ENCODE results near the gene LRRC10B.

LRRC10B gene

DNA sequence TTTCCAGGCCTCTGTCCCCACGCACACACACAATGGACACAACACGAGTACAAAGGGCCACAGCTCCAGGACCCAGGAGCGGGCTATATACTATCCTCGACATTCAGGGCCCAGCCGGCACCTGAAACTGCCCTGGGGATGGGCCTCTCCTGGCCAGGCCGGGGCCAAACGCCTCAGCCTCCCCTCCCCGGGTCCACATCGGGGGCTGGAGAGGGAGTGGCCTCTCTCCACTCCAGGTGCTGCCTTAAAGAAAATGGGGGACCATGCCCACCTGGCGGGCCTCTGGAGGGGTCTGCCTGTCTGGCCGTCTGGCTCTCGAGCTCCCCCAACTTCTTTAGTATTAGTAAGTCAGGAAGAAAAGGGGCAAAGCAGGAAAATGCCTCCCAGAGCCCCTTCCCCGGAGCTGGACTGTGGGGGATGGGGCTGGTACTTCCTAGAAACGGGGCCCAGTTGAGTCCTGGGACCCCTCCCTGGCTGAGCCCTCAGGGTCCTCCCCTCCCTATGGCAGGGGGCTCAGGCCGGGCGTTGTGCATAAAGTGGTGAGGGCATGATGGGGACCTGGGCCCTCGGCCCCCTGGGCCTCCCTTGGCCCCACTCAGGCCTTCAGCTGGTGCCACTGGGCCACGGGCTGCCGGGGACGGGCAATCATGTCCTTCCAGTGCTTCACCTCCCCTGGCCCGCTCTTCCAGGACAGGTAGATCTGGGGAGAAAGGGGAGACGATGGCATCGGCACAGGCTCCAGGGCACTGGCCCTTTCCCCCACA lies 9.7 kb downstream of the LRRC10B start:
- in situ Hi-C loops (cut with MboI; ENCODE audit: low sequenced_read_pairs, unreplicated experiment) = no loop called here
- TF ChIP-seq, protein P1, sequence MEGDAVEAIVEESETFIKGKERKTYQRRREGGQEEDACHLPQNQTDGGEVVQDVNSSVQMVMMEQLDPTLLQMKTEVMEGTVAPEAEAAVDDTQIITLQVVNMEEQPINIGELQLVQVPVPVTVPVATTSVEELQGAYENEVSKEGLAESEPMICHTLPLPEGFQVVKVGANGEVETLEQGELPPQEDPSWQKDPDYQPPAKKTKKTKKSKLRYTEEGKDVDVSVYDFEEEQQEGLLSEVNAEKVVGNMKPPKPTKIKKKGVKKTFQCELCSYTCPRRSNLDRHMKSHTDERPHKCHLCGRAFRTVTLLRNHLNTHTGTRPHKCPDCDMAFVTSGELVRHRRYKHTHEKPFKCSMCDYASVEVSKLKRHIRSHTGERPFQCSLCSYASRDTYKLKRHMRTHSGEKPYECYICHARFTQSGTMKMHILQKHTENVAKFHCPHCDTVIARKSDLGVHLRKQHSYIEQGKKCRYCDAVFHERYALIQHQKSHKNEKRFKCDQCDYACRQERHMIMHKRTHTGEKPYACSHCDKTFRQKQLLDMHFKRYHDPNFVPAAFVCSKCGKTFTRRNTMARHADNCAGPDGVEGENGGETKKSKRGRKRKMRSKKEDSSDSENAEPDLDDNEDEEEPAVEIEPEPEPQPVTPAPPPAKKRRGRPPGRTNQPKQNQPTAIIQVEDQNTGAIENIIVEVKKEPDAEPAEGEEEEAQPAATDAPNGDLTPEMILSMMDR (IDR thresholded peaks at IDR 0.05; ENCODE audit: borderline replicate concordance, control extremely low read depth, extremely low read depth, insufficient read depth, missing control alignments) = no peak
- no peak for DNase-seq (ENCODE audit: low spot score)

DNA sequence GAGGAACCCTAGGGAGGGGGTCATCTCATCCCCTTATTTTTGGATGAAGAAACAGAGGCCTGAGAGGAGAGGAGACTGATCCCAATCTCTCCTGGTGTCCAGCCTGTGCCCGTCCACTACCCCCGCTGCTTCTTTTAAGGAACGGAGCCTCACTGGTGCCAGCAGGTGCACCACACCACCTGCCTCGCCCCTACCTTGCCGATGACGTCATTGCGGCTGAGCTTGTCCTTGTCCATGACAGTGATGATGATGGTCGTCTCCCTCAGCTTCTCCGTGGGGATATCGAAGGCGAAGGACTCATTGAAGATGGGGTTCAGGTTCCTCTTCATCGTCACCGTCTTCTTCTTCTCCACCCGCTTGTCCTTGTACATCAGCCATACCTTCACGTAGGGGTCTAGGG lies 14.3 kb downstream of the LRRC10B start:
- TF ChIP-seq, protein P1 (IDR thresholded peaks at IDR 0.05; ENCODE audit: borderline replicate concordance, control extremely low read depth, extremely low read depth, insufficient read depth, missing control alignments) = no peak
- in situ Hi-C loops (cut with MboI; ENCODE audit: low sequenced_read_pairs, unreplicated experiment) = no loop called here
- no peak for DNase-seq (ENCODE audit: low spot score)

DNA sequence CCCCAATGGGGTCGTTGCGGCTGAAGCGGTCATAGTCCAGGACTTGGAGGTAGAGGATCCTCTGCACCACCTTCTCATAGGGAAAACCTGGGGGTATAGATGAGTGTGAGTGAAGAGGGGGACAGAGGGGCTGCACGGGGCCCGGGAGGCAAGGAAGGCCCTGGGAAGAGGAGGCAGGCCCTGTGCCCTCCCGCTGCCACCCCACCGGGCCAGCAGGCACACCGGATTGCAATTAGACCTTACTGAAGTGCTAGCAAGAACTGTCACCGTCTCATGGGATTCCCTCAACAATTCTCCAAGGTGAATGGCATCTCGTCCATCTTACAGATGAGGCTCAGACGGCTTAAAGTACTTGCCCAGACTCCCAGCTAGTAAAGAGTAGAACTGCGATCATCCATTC lies 15.9 kb downstream of the LRRC10B start:
- no peak for DNase-seq (ENCODE audit: low spot score)
- TF ChIP-seq, protein P1 (IDR thresholded peaks at IDR 0.05; ENCODE audit: borderline replicate concordance, control extremely low read depth, extremely low read depth, insufficient read depth, missing control alignments) = no peak
- in situ Hi-C loops (cut with MboI; ENCODE audit: low sequenced_read_pairs, unreplicated experiment) = no loop called here

DNA sequence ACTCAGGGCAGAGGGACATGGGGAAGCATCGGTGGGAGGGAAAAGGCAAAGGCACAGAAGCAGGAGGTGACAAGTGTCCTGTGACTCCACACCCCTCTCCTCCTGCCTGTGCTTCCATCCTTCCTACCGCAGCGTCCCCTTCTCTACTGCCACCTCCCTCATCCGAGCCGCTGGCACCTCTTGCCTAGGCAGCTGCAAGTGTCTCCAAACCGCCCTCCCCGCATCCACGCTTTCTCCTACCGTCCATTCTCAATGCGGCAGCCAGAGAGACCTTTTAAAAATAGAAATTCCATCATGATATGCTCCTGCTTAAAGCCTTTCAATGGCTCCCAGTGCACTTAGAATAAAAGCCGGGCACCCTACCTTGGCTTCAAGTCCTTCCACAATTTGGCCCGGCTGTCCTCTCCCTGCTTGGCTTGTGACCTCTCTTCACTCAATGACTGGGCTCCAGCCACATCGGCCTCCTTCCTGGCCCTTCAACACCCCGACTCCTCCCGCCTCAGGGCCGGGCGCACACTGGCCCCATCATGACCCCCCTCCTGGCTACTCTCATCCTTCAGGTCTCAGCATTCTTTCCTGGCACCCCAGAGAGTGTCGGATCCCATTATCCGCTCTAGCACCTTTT lies 16.5 kb downstream of the LRRC10B start:
- no peak for DNase-seq (ENCODE audit: low spot score)
- in situ Hi-C loops (cut with MboI; ENCODE audit: low sequenced_read_pairs, unreplicated experiment) = no loop called here
- TF ChIP-seq, protein P1 (IDR thresholded peaks at IDR 0.05; ENCODE audit: borderline replicate concordance, control extremely low read depth, extremely low read depth, insufficient read depth, missing control alignments) = no peak

DNA sequence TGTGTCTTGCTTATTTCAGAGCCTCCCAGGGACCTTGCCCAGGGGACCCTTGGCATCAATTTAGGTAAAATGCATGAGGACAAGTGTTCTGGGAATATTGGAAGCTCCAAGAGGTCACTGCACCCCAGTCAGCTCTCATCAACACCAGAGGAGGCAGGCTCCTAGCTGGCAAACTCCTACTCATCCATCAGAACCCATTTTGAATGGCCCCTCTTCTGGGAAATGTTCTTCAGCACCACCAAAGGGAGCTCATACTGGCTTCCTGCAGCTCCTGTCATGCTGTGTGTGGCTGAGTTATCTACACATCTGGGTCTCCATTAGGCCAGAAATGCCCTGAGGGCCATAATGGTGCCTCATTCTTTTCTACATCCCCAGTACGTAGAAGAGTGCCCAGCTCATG lies 17.7 kb downstream of the LRRC10B start:
- TF ChIP-seq, protein P1 (IDR thresholded peaks at IDR 0.05; ENCODE audit: borderline replicate concordance, control extremely low read depth, extremely low read depth, insufficient read depth, missing control alignments) = no peak
- in situ Hi-C loops (cut with MboI; ENCODE audit: low sequenced_read_pairs, unreplicated experiment) = no loop called here
- DNase-seq (ENCODE audit: low spot score) = no peak

DNA sequence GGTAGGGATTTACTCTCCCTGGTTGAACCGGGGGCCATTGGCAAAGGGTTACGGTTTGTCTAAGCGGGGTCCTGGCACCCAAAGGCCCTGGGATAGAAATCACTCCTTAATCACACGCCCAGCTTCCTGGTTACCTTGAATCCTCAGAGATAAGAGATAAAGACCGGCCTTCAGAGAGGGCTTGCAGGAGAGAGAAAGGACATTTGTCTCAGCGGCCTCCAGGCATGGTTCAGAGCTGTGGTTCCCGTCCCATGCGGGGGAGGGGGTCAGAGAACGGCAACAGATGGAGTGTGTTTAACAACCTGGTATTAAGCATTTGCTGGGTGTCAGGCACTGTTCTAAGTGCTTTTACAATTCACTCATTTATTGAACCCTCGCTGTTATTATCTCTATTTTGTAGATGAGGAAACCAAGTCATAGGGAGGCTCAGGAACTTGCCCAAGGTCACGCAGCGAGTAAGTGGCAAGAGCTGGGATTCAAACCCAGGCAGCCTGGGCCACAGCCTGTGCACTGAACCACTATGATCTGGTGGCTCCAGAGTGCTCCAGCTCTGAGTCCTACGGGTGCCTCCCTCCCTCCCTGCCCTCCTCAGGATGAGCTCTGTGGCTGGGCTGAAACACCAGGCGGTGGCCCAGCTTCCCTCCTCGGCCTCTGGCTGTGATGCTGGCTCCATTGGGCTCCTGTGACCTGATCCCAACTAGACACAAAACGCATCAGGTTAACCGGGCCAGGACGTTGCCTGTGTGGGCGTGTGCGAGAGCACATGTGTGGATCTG lies 18.6 kb downstream of the LRRC10B start:
- TF ChIP-seq, protein P1 (IDR thresholded peaks at IDR 0.05; ENCODE audit: borderline replicate concordance, control extremely low read depth, extremely low read depth, insufficient read depth, missing control alignments) = no peak
- in situ Hi-C loops (cut with MboI; ENCODE audit: low sequenced_read_pairs, unreplicated experiment) = no loop called here
- DNase-seq (ENCODE audit: low spot score) = no peak
